Body of pancreas (tissue), 4 donors: Measurements from ENCODE around the gene PTPRCAP.
"Not testable (repeated sequence)": the region's sequence is repeated elsewhere in the genome, so short reads cannot be mapped to it uniquely, and the experiment has no call there.

ENCODE experiments used
- POLR2A ChIP-seq, 3 donors: fragments of 450-650 bp; IDR thresholded peaks; one replicate each; pipeline ENCODE4 v1.6.1; 2016; ENCODE audit warnings: antibody characterized with exemption in 3 of 3, mild to moderate bottlenecking in 2 of 3
- TF ChIP-seq, protein P1 (sequence below), 7 experiments: fragments of 450-650 bp in 4 of 7; fragments of 200-600 bp in 3 of 7; sonication (generic) in 3 of 7; IDR thresholded peaks; one replicate each; pipeline ENCODE4 v1.5.1; 2016 to 2019; ENCODE audit warnings: antibody characterized with exemption in 7 of 7

DNA sequence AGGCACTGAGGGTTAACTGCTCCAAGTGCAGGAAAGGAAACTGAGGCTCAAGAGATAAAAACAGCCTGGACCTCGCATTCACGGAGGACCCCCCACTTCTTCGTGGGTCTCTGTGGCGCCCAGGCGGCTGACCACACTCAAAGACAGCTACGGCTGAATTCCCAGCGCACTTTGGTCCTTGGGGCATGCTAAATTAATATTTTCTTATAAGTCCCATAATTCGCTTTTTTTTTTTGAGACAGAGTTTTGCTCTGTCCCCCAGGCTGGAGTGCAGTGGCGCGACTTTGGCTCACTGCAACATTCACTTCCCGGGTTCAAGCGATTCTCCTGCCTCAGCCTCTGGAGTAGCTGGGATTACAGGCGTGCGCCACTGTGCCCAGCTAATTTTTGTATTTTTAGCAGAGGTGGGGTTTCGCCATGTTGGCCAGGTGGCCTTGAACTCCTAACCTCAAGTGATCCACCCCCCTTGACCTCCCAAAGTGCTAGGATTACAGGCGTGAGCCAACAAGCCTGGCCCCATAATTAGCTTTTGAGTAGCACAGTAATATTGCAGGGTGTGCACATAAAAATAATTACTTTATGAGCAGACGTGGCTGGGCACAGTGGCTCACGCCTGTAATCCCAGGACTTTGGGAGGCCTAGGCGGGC is 35.2 kb downstream of the PTPRCAP start:
- TF ChIP-seq, protein P1, sequence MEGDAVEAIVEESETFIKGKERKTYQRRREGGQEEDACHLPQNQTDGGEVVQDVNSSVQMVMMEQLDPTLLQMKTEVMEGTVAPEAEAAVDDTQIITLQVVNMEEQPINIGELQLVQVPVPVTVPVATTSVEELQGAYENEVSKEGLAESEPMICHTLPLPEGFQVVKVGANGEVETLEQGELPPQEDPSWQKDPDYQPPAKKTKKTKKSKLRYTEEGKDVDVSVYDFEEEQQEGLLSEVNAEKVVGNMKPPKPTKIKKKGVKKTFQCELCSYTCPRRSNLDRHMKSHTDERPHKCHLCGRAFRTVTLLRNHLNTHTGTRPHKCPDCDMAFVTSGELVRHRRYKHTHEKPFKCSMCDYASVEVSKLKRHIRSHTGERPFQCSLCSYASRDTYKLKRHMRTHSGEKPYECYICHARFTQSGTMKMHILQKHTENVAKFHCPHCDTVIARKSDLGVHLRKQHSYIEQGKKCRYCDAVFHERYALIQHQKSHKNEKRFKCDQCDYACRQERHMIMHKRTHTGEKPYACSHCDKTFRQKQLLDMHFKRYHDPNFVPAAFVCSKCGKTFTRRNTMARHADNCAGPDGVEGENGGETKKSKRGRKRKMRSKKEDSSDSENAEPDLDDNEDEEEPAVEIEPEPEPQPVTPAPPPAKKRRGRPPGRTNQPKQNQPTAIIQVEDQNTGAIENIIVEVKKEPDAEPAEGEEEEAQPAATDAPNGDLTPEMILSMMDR (IDR thresholded peaks at IDR 0.05): not testable (repeated sequence)
- not testable (repeated sequence) for TF ChIP-seq POLR2A (IDR thresholded peaks at IDR 0.05)
